HL-60 (cell line): Measurements from ENCODE around the gene XRRA1.

ENCODE experiments used
- CTCF ChIP-seq: IDR thresholded peaks from one replicate; pipeline ENCODE4 v1.5.1; 2011; ENCODE audit warnings: low read length, control low read depth, inconsistent platforms; ENCODE audit not compliant: insufficient read depth
- POLR2AphosphoS5 ChIP-seq: IDR thresholded peaks from 2 replicates; pipeline ENCODE4 v1.6.1; 2012; ENCODE audit warnings: low read depth
- REST ChIP-seq: IDR thresholded peaks from 2 replicates; pipeline ENCODE4 v1.6.1; 2012; ENCODE audit warnings: low read depth; ENCODE audit not compliant: insufficient replicate concordance

- TF ChIP-seq CTCF (no peak), REST (no peak), POLR2AphosphoS5 (no peak)
Observed at GRCh38 chr11:74806267-74806666, 142.6 kb downstream of the XRRA1 start.
